Stimulated activated CD8-positive, alpha-beta memory T cell treated with anti-CD3 and anti-CD28 coated beads, Interleukin-2, amount 100 ng/mL, for 48 hours (primary cell): ENCODE measurements around the gene KPNB1.

Experiments
- DNase-seq, 2 donors: peaks; one replicate each; pipeline ENCODE4 v3.0.0-alpha.2; 2020; ENCODE audit warnings: low read depth in 2 of 2

The KPNB1 gene

DNA sequence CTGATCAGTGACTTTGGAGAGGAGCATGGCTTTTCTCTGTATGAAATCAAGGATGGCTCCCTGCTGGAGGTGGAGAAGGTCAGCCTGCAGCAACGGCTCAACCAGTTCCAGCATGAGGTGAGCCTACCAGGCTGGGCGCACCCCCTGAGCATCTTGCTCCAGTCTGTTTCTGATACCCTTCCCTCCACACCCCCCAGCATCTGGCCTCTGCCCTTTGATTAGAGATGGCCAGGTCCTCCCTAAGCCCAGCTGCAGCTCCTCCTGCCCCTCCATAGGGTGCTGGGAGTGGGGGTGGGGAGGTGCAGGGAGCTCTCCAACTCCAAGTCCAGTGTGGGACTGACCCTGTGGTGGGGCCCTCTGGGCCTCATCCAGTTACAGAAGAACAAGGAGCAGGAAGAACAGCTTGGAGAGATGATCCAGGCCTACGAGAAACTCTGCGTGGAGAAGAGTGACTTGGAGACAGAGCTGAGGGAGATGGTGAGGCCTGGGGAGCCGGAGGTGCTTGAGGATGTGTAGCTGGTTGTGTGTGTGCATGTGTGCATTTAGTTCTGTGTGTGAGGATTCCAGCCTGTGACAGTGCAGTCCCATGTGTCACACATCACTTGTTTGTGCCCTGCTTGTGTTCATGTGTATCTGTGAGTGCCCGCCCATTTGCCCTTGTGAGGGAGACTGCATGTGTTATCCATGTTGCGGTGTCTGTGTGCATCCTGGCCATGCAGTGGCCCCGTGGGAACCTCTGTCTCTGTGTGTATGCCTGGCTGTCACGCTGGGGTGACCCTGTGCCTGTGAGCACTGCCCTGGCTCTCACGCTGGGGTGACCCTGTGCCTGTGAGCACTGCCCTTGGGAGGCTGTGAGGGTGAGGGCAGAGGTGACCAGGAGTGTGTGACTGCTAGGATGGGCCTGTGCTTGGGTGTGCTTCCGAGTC, 47.3 kb downstream of the KPNB1 start:
- no peak for DNase-seq

DNA sequence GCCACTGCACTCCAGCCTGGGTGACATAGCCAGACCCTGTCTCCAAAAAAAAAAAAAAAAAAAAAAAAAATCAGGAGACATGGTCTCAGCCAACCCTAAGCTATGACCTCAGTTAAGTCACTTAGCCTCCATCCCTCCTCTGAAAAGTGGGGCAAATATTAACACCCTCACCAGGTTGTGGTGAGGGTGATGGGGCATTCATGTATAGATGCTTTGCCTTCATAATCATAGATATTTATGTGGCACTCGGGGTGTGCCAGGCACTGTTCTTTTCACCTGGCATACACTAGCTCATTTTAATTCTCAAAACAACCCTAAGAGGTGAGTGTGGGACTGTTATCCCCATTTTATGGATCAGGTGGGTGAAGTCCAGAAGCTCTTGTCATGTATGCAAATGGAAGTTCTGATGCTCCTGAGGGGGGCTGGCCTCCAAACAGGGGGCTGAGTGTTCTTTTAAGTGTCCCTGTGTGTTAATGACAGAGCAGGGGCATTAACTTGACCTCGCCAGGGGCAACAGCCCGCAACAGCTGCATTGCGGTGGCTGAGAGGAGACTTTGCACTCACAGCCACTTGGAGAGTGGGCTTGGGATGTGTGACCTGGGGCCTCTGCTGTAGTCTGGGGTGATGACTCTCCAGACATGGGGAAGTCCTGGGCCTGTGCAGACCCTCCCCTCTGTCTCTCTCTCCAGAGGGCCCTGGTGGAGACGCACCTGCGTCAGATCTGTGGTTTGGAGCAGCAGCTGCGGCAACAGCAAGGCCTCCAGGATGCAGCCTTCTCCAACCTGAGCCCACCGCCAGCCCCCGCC, 48.4 kb downstream of the KPNB1 start:
- DNase-seq = no peak

DNA sequence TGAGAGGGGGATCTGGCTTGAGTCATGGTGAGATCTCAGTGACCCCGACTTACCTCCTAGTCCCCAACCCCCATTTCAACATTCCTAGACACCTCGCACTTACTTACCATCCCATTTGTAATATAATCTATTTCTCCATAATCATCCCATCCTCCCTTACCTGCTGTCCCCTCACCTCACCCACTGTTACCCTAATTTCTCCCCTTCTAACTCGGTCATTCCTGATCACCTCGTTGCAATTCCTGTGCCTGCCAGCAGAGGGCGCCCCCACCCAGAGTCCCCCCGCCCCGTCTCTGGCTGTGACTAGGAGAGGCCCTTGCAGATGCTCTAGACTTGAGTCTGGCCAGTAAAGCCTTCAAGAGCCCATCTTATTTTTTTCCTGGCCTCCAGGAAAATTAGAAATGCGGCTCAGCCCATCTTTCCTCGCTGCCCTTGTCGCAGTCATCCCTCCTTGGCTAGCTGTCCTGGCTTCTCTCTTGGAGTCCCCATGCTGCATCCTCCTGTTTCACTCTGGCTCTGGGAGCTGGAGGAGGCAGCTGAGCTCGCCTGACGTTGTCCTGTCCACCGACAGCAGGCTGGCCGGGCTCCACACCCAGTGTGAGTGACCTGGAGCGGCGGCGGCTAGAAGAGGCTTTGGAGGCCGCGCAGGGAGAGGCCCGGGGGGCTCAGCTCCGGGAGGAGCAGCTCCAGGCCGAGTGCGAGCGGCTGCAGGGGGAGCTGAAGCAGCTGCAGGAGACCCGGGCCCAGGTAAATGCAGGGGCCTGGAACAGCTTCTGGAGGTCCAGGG, 49.2 kb downstream of the KPNB1 start:
- peak in 1 of 2 donors; percentile 89 for DNase-seq

DNA sequence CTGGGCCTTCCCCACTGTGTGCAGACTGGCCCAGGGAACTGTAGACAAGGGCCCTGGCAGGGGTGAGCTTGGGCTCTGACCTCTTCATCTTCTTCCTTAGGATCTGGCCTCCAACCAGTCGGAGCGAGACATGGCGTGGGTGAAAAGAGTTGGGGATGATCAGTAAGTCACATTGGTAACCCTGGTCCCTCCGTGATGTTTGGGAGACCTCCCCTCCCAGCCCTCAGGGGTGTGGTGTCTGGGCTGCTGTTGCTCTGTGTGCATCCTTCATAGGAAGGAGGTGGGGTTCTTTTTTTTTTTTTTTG, 49.8 kb downstream of the KPNB1 start:
- DNase-seq = no peak

DNA sequence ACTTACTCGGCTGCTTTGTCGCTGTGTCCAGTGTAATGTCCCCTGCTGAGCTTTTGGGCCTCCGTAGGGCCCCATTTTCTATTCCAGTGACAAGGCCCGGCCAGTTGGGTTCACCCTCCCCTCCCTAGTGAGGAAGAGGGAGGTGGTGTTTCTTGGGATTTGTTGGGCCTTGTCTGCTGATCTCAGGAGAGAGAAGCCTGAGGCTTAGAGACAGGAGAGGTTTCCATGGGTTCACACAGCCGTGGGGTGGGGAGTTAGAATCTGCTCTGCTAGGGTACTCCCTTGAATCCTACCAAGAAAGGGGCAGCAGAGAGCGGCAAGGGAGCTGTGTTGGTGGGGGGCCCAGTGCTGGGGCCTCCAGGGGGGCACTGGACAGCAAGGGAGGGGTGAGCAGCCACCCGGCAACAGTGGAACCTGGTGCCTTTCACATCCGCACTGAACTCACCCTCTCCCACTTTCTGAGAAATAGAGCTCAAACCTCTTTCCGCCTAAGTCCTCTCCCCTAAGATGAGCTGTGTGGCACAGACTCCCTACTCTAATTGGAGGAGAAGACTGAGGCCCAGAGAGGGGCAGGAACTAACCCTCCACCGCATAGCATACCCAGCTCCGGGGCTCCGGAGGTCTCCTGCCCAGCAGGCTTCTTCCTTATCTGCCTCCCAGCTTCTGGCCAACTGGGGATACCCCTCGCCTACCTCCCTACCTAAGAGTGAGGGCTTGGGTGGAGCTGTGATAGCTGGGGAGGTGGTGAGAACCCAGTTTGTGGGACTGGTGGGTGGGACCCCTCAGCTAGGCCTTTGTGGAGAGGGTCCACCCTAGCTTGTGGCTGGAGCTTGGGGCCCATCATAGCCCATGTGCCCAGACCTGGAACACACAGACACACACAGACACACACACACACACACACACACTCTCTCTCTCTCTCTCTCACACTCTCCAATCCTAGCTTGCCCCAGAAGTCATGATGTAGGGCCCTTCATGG, 51.0 kb downstream of the KPNB1 start:
- no peak for DNase-seq

DNA sequence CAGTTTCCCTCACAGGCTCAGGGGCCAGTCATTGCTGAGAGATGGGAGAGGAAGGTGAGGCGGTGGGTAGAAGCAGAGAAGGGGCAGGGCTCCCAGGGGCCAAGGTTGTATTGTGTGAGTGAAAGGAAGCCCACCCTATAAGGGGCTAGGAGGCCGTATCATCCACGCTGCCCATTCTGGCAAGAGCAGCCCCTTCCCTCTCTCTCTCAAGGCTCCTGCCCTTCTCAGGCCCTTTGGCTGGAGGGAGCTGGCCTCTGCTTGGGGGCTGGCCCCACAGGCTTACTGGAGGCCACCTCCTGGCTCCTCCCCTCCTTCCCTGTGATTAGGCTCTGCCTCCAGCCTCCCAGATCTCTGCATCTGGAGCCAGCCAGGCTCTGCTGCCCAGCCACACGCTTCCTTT, 51.9 kb downstream of the KPNB1 start:
- no peak for DNase-seq

DNA sequence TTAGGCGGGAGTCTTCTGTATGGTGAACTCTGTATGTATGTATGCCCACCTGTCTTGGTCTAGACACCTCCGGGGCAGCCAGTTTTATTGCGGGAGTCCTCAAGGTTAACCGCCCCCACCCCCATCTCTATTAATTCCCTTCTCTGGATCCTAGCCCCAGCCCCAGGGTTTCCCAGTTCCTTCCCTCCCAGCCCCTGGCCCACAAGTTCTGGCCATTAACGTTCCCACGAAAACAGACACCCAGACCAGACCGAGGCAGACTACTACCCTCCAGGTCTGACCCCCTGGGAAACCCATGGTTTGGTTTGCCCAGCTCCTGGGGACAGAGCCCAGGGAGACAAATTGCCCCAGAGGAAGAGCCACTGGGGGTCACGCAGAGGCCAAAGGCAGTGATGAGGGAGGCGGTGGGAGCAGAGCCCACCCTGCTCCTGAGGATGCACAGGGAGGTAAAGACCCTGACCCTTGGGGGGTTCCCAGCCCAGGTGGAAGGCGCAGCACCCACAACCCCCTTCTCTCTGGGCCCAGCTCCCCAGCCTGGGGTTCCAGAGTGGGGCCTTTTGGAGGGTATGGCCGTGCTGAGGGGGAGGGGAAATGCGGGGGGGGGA, 52.8 kb downstream of the KPNB1 start:
- no peak for DNase-seq

DNA sequence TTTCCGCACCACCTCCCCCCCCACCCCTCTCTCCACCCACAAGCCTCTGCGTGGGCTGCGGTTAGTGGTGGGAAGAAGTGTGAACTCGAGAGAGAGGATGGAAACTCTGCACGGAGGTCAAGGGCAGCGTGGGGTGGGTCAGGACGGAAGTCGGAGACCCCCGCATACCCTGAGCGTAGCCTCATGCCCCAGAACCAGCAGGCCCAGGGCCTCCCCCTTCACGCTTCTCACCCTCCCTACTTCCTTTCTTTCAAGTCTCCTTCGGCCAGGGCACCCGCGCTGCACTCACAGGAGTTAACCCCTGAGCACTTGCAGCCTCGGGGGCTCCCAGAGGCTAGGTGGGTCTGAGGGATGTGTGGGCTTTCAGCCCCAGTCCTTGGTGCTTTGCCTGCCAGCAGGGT, 53.5 kb downstream of the KPNB1 start:
- peak in 1 of 2 donors; percentile 48 for DNase-seq

DNA sequence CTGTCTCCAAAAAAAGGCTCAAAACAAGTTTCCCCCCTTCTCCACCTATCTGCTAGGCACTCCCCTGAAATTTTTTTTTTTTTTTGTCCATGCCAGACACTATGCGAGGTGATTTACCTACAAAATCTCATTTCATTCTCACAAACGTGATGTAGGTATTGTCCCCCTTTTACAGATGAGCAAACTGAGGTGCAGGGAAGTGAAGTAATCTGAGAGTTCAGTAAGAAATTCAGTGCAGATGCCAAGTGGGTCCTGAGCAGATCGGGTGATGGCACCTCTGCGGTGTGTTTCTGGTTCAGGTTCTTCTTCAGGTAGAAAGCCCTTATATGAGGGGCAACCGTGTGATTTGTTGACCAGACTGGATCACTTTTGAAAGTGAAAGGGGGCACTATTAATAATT, 54.0 kb downstream of the KPNB1 start:
- no peak for DNase-seq

DNA sequence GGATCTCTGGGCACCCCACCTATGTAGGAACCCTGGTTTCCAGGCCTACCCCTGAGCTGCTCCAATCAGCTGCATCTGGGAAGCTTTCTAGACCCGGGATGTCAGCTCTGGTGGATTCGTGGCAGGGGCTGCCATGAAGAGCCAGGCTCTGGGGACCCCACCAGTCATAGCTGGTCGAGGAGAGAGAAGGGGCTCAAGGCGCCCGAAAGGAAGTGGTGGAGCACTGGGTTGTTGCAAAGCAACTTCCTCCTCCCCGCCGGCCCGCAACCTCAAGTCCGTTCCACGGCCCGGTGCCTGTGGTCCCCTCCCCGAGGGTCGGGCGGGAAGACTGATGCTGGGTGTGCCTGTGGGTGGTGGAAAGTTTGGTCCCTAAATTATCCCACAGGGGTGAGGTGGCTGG, 54.4 kb downstream of the KPNB1 start:
- no peak for DNase-seq

DNA sequence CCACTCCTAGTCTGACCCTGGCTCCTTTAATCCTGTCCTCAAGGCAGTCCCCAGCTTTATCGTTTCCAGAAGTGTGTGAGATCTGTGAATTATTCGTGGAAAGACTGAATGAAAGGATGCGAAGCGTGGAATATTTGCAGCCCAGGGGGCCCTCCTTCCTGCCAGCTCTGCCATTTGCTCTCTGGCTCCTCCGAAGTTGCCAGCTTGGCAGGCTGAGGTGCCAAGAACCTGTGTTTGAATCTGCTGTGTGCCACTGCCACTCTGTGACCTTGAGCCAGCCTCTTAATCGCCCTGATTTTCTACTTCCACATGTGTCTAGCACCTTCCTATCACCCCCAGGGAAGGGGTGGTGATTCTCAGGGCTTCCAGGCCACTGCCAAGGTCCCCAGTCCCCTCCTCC, 55.0 kb downstream of the KPNB1 start:
- DNase-seq = no peak

DNA sequence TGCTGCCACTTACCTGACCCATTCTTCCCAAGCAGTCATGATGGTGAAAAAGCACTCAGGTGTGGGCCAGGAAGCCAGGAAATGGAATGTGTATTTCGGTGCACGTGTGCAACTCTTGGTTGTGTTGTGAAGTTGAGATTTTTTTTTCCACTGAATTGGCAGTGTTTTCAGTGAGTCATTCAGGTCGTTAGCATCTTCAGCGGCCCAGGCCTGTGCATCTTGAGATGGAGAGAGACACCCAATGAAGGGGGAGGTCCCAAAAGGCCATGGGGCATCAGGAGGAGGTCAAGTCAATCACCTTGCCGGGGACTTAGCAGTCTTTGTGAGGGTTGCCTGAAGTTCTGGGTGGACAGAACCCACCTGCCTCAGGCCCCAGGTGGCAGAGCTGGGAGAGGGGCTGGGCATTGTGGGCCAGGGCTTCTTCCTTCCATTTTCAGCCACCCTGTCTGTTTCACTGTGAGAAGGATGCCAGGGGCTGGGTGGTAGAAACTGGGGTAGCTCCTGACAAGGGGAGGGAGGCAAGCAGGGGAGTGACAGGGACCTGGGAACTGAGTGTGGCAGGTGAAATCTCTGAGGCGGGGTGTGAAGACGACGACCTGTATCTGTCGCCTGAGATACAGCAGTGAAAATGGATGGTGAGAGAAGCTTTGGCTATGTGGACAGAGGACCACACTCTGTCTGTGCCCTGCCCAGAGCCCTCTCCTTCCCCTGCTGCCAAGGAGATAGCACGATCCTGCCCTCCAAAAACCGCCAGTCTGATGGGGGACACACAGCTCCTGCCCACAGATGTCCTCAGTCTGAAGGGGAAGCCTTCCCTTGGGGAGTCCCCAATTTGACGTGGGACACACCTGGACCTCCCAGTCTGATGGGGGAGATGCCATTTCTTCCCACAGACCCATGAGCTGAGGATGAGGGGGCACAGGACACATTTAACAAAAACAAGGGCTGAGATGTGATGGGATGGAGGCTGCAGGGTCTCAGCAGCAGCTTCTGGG, 56.1 kb downstream of the KPNB1 start:
- DNase-seq = no peak

DNA sequence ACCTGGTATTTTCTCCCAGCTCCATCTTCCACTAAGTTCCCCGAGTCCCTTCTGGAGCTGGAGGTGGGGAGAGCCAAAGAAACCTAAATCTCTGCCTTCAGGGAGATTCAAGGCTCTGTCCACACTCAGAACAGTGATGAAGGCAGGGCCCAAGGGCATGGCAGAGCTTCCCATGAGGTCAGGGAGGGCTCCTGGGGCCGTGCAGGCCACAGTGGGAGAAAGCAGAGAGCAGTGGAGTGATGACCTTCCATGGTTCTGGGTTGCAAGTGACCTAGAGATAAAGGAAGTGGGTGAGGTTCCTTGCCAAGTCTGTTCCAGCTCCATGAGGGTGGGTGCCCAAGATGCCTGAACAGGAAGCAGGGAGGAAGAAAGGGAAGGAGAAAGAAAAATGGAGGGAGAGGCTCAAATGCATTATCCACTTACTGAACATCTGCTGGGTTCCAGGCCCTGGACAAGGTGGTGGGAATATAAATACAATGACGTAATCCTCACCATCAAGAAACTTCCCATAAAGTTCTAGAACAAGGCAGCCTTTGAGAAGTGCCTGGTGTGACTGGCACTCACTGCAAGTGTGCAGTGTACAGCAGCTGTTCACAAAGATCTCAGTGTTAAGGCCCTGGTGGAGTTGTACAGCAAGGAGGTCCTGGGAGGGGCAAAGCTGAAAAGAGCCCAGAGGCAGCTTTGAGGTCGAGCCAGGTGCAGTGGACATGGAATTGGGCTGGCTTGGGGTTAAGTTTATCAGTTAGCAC, 57.5 kb downstream of the KPNB1 start:
- no peak for DNase-seq

DNA sequence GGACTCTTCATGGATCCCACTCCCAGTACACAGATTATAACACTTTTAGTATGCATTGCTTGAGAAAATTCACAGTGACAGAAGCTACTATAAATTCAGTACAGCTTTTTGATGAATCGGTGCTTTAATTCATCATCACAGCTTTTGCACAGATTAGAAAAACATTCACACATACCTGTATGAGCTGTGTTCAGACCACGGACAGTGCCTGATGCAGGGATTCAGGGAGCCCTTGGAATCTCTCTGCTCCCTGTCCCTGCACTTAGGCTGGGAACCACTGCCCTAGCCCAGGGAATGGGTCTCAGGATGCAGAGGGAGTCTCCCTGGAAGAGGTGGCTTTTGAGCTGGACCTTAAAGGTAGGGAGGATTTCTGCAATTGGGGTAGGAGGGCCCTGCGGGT, 58.2 kb downstream of the KPNB1 start:
- no peak for DNase-seq

DNA sequence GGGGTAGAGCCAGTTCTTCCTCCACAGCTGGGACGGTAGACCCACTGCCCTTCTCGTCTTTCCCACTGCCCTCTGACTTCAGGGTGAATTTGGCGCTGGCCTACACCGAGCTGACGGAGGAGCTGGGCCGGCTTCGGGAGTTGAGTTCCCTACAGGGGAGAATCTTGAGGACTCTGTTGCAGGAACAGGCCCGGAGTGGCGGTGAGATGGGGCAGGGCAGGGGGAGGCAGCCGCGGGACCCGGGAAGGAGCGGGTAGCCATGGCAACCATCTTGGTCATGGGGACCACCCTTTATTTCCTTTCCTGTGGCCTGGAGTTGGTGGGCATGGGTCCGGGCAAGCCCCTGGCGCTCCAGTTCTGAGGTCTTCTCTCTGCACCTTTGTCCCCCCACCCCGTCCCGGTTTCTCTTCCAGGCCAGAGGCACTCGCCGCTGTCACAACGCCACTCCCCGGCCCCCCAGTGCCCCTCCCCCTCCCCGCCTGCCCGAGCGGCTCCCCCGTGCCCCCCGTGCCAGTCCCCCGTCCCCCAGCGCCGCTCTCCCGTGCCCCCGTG, 58.7 kb downstream of the KPNB1 start:
- no peak for DNase-seq

DNA sequence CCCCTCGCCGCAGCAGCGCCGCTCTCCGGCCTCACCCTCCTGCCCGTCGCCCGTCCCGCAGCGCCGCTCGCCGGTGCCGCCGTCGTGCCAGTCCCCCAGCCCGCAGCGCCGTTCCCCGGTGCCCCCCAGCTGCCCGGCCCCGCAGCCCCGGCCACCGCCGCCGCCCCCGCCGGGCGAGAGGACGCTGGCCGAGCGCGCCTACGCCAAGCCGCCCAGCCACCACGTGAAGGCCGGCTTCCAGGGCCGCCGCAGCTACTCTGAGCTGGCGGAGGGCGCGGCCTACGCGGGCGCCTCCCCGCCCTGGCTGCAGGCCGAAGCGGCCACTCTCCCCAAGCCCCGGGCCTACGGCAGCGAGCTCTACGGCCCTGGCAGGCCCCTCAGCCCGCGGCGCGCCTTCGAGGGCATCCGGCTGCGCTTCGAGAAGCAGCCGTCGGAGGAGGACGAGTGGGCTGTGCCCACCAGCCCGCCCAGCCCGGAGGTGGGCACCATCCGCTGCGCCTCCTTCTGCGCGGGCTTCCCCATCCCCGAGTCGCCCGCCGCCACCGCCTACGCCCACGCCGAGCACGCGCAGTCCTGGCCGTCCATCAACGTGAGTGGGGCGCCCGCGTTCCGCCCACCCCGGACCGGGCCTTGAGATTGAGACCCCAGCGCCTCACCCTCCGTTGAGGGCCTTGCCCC, 59.3 kb downstream of the KPNB1 start:
- no peak for DNase-seq

DNA sequence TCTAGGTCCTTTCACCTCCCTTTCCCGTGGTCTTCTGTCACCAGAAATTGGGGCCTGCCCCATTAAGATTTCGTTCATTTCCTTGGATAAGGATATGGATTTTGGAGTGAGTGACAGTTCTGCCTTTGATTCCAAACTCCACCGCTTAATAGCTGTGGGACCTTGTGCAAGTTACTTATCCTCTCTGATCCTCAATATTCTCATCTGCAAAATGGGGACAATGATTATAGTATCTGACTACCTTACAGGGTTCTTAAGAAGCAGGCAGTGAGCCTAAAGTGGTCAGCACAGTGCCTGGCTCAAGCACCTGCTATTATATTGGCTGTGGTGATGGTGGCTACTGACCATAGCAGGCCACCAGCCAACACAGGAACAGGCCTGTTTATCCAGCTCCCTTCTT, 59.9 kb downstream of the KPNB1 start:
- no peak for DNase-seq
